ENCODE results near the gene KCTD14.
A peak's percentile ranks its signal among the peaks of the same experiment; 100 is the strongest.
"Not testable (repeated sequence)": the region's sequence is repeated elsewhere in the genome, so short reads cannot be mapped to it uniquely, and the experiment has no call there.

The KCTD14 gene

GRCh38 chr11:78023426-78023825 is 350 bp upstream of the KCTD14 start:
- no peak for DNase-seq (ENCODE audit: low read depth, low spot score)
- ChIA-PET POLR2A (no interaction called here), CTCF (no interaction called here)
- H3K4me3 ChIP-seq (ENCODE audit: low read depth, low read length): peak overlapping the region; percentile 55
- TF ChIP-seq CTCF (IDR thresholded peaks at IDR 0.05; ENCODE audit: insufficient read depth, low read length, missing control alignments): no peak

- ChIA-PET POLR2A (no interaction called here), CTCF (interaction anchor here (1.1 to 2.2 kb wide), 4 partner anchors 10 to 27 kb away, joined by 4 to 13 read pairs (median 6); no protein-coding TSS in a partner anchor)
- H3K4me3 ChIP-seq (ENCODE audit: low read depth, low read length): no peak overlapping the region
- DNase-seq (ENCODE audit: low read depth, low spot score): no peak
- TF ChIP-seq CTCF (IDR thresholded peaks at IDR 0.05; ENCODE audit: insufficient read depth, low read length, missing control alignments): no peak
Observed at GRCh38 chr11:78021611-78022010, 1.5 kb downstream of the KCTD14 start.

GRCh38 chr11:78020246-78020645 is 2.8 kb downstream of the KCTD14 start:
- ChIA-PET CTCF (interaction anchor here (0.9 to 2.2 kb wide), 4 partner anchors 11 to 26 kb away, joined by 4 to 13 read pairs (median 6); no protein-coding TSS in a partner anchor), POLR2A (no interaction called here)
- H3K4me3 ChIP-seq (ENCODE audit: low read depth, low read length): no peak overlapping the region
- DNase-seq (ENCODE audit: low read depth, low spot score): no peak
- TF ChIP-seq CTCF (IDR thresholded peaks at IDR 0.05; ENCODE audit: insufficient read depth, low read length, missing control alignments): no peak

GRCh38 chr11:78019808-78020207 is 3.3 kb downstream of the KCTD14 start:
- no peak for TF ChIP-seq CTCF (IDR thresholded peaks at IDR 0.05; ENCODE audit: insufficient read depth, low read length, missing control alignments)
- POLR2A ChIA-PET: no interaction called here
- DNase-seq (ENCODE audit: low read depth, low spot score): no peak
- no peak overlapping the region for H3K4me3 ChIP-seq (ENCODE audit: low read depth, low read length)
- CTCF ChIA-PET: interaction anchor here (1.5 kb wide), 1 partner anchor 21 kb away, joined by 9 read pairs; no protein-coding TSS in a partner anchor

- DNase-seq (ENCODE audit: low read depth, low spot score): no peak
- ChIA-PET POLR2A (no interaction called here), CTCF (no interaction called here)
- TF ChIP-seq CTCF (IDR thresholded peaks at IDR 0.05; ENCODE audit: insufficient read depth, low read length, missing control alignments): no peak
- no peak overlapping the region for H3K4me3 ChIP-seq (ENCODE audit: low read depth, low read length)
Observed at GRCh38 chr11:78015878-78016277, 7.2 kb downstream of the KCTD14 start.

GRCh38 chr11:78014937-78015520 is 8.0 kb downstream of the KCTD14 start:
- POLR2A ChIA-PET; DNase-seq (ENCODE audit: low read depth, low spot score); CTCF ChIA-PET; H3K4me3 ChIP-seq (ENCODE audit: low read depth, low read length): not testable (repeated sequence)

GRCh38 chr11:78011301-78011700 is 11.8 kb downstream of the KCTD14 start:
- ChIA-PET CTCF (interaction anchor here (1.0 kb wide), 1 partner anchor 35 kb away, joined by 3 read pairs; no protein-coding TSS in a partner anchor), POLR2A (no interaction called here)
- no peak for TF ChIP-seq CTCF (IDR thresholded peaks at IDR 0.05; ENCODE audit: insufficient read depth, low read length, missing control alignments)
- no peak overlapping the region for H3K4me3 ChIP-seq (ENCODE audit: low read depth, low read length)
- DNase-seq (ENCODE audit: low read depth, low spot score): no peak

Data from AG04449 (cell line).